ENCODE data around the gene ZNF121.
"Not testable (repeated sequence)": the region's sequence is repeated elsewhere in the genome, so short reads cannot be mapped to it uniquely, and the experiment has no call there.

ZNF121 gene

DNA sequence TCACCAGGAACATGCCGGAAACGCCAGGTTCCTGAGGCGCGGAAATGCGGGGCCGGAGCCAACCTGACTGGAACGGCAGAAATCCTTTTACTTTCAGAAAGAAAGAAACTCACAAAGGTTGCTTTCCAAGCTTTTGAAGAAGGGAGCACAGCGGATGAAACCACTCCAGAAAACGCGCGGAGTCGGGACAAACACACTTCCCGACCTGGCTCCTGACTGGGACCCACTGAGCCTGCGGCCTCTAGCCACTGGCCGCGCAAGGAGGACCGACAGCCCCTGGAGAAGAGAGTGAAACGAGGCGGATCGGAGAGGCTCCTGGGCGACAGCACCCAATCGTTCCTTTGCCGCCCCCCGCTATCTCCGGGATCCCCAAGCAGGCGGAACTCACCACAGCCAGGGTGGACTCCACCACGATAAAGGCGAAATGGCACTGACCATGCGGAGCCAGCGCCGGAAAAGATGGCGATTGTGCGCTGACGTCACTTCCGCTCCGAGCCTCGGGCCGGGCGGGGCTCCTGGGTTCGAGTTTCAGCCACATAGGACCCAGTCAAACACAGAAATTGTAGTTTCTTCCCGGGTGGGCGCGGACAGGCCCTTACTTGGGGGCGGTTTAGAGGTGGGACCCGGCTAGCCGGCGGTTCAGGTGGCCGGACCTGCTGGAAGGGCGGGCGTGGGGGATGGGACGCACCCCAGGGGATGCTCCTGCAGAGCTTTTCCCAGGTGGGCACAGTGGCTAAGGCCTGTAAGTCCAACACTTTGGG is at the start of gene ZNF121:
ZNF121 (minus strand) TSS at position 432 of the 761 bp plus-strand sequence. CDS start 16,407 bp downstream, outside the sequence.
- peak; percentile 84 to 85 for DNase-seq

DNA sequence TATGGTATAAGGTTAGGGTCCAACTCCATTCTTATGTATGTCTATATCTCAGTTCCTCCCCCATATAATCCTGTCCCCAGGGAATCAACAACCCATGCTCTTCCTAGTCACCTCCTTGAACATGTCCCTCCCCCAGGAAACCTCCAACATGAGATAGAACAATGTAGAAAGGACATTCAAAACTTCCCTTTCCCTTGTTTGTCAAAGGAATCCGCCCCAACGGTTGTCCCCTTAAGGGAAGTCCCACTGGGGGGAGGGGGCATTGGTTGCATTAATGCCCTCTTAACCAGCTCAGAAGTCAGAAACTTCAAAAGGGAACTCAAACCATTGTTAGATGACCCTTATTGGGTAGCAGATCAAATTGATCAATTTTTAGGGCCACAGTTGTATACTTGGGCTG is 43.6 kb upstream of the ZNF121 start:
- DNase-seq: no peak

DNA sequence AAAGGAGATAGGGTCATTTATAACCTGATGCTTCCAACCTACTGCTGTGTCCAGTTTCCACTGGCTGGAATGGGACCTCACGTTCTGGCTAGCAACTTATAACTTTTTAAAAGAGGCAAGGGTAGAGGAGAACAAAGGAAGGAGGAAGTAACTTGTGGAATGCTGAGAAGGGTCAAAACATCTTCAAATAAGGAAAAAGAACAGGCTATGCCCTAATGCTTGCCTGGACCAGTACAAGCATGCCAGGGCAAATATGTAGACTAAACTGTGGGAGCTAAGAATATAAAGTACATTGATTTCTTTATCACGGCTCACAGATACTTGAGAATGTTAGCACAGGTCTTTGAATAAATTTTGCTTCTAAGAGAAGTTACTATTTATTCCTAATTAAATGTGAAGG is 38.2 kb upstream of the ZNF121 start:
- DNase-seq: no peak

DNA sequence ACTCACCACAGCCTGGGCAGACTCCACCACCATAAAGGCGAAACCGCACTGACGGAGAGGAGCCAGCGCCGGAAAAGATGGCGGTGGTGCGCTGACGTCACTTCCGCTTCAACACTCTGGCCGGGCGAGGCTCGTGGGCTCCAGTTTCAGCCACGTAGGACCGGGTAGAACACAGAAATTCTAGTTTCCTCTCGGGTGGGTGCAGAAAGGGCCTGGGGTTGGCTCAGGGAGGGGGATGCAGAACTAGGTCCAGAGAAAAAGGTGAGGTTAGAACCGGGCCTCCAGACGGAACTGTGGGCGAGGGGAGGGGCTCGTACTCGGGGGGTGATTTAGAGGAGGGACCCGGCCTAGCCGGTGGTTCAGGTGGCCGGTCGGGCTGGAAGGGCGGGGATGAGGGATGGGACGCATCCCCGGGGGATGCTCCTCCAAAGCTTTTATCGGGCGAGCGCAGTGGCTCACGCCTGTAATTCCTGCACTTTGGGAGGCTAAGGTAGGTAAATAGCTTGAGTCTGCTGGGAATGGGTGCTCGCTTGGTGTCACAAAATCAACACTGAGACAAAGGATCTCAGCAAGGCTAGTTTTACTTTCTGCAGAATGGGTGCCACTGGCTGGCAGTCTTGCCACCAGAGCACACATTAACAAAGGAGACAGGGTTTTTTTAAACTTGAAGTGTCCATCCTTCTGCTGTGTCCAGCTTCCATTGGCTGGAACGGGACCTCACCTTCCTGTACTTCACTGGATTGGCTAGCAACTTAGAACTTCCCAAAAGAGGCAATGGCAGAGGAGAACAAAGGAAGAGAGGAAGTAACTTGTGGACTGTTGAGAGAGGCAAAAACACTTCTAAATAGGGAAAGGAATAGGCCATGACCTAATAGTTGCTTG is 37.1 kb upstream of the ZNF121 start, which contains the start of gene ZNF561:
ZNF561 (minus strand) TSS at position 77 of the 882 bp plus-strand sequence. CDS start 1,776 bp downstream, outside the sequence.
- peak; percentile 89 to 91 for DNase-seq

DNA sequence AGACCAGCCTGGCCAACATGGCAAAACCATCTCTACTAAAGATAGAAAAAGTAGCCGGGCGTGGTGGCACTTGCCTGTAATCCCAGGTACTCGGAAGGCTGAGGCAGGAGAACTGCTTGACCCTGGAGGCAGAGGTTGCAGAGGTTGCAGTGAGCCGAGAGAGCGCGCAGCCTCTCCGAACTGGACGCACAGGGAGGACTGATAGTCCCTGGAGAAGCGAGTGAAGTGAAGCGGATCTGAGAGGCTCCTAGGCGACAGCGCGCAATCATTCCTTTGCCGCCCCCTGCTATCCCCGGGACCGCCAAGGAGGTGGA is 36.5 kb upstream of the ZNF121 start:
- no peak for DNase-seq

DNA sequence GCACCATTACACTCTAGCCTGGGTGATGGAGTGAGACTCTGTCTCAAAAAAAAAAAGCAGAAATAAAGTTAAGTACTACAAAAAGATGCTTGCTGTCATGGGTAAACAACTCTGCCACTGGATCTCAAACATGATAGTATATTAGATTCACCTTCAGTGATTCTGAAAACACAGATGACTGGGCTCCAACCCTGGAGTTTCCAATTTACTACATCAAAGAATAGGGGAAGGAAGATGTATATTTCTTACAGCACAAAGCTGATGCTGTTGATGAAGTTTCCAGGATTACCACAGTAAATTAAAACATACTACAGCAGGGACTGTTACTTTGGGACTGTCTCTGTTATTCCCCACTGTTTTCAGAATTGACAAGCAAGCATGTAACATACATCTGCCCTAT is 31.5 kb upstream of the ZNF121 start:
- no peak for DNase-seq

DNA sequence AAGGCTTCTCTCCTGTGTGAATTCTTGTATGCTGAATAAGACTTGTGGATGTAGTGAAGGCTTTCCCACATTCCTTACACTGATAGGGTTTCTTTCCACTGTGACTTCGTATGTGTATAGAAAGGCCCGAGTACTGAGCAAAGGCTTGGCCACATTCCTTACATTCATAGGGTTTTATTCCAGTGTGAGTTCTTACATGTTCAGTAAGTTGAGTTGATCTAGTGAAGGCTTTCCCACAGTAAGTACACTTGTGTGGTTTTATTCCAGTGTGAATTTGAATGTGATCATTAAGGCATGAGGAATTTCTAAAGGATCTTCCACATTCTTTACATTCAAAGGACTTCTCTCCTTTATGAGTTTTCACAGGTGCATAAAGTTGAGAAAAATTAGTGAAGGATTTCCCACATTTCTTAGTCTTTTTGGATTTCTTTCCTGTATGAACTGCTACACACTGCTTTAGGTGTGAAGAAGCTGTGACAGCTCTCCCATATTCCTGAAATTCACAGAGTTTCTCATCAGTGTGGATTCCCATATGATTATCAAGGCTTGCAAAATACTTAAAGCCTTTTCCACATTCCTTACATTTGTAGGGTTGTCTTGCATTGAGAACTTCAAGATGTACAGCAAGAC is 26.3 kb upstream of the ZNF121 start:
- DNase-seq: no peak

DNA sequence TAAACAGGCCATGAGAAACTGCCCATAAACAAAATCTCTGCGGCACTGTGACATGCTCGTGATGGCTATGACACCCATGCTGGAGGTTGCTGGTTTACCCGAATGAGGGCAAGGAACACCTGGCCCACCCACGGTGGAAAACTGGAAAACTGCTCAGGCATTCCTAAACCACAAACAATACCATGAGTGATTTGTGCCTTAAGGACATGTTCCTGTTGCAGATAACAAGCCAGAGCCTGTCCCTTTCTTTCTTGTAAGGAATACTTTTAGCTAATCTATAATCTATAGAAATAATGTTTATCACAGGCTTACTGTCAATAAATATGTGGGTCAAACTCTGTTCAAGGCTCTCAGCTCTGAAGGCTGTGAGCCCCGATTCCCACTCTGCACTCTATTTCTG is 24.6 kb upstream of the ZNF121 start:
- no peak for DNase-seq

DNA sequence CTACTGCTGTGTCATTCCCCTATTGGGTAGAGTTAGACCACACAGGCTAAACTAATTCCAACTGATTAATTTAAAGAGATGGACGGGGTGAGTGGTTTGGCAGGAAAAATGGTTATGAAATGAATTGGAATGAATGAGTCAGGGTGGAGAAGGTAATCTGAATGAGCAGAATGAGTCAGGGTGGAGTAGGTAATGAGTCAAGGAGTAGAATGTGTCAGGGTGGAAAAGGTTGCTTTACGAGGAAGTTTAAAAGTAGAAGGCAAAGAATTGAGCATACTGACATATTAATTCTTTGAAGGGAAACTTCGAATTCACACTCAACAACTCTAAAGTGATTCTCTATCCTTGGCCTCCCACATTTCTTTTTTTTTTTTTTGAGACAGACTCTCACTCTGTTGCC is 12.7 kb upstream of the ZNF121 start:
- no peak for DNase-seq

DNA sequence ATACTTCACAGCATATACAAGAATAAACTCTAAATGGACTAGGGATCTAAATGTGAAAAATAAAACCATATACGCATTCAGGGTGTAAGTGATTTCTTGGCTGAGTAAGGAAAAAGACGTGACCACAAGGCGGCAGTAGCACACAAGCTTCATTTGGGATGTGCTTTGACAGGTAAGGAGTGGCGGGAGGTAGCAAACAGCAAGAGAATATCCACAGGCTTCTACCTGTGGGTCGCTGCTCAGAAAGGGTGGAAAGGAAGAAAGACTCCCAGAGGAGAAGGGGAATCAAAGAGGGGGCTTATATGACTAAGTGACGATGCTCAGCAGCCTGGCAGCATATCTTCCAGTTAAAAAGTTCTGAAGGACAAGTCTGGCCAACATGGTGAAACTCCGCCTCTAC is 2.5 kb upstream of the ZNF121 start:
- DNase-seq: peak; percentile 81 to 83

DNA sequence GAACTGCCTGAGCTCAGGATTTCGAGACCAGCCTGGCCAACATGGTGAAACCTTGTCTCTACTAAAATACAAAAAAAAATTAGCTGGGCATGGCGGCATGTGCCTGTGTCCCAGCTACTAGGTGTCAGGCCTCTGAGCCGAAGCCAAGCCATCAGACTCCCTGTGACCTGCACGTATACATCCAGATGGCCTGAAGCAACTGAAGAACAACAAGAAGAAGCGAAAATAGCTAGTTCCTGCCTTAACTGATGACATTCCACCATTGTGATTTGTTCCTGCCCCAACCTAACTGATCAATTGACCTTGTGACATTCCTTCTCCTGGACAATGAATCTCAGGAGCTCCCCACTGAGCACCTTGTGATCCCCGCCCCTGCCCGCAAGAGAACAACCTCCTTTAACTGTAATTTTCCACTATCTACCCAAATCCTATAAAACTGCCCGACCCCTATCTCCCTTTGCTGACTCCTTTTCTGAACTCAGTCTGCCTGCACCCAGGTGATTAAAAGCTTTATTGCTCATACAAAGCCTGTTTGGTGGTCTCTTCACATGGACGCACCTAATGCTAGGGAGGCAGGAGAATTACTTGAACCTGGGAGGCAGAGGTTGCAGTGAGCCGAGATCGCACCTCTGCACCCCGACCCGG is 2.1 kb downstream of the ZNF121 start:
- not testable (repeated sequence) for DNase-seq

DNA sequence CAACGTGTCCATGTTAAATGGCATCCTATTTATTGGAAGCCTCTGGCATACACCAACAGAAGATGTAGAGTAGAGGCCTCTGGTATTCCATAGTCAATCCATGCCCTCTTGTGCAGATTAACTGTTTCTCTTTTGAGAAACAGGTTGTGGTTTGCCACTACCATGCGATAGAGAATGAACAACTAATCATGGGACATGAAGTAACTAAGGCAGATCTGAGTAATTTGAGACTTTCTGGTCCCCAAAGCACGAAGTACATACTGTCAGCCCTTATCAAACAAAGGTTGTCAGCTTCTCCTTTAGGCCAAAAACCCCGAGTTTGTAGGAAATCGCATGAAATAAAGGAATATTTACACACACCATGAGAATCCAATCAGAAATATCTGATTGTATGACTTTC is 3.6 kb downstream of the ZNF121 start:
- no peak for DNase-seq

DNA sequence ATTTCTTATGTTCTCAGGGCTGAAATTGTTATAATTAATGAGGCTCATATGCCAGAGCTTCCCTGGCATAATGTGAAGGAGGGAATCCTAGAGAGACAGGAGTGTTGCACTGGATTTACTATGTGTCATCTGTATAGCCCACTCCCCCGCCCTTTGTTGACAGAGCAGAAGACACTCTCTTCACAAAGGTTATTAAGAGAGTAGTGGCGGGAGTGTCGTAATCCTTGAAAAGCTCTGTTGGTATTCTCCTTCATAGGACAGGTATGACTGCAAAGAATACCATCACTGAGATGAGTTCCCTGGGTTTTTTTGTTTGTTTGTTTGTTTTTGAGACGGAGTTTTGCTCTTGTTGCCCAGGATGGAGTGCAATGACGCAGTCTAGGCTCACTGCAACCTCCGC is 14.0 kb downstream of the ZNF121 start:
- no peak for DNase-seq

DNA sequence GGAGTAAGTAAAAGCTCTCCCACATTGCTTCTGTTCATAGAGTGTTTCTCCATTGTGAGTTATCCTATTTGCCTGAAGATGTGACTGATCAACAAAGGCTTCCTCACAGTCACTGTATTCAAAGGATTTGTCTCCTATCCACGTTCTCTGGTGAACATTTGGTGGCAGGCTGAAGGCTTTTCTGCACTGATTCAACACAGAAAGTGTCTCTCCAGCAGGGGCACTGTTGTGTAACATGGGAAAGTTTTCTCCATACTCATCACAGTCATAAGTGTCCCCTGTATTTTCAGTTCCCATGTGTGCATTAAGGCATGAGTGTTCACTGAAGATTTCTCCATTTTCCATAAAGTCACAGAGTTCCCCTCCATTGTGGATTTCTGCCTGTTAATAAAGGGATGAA is 17.6 kb downstream of the ZNF121 start:
- DNase-seq: no peak

DNA sequence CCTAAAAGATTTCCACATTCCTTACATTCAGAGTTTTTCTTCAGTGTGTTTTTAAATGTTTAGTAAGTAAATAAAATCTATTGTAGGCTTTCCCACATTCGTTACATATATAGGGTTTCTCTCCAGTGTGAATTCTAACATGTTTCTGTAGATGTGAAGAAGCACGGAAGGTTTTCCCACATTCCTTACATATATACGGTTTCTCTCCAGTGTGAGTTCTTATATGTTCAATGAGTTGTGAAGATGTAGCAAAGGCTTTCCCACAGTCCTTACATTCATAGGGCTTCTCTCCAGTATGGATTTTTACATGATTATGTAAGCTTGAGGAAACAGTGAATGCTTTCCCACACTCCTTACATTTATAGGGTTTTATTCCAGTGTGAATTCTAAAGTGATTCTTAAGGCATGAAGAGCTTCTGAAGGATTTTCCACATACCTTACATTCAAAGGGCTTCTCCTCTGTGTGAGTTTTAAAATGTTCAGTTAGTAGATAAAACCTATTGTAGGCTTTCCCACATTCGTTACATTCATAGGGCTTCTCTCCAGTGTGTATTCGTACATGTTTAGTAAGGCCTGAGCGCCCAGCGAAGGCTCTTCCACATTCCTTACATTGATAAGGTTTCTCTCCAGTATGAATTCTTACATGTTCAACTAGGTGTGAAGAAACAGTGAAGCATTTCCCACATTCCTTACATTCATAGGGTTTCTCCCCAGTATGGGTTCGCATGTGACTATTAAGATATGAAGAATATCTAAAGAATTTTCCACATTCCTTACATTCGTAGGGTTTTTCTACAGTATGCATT is 18.2 kb downstream of the ZNF121 start:
- DNase-seq: no peak

DNA sequence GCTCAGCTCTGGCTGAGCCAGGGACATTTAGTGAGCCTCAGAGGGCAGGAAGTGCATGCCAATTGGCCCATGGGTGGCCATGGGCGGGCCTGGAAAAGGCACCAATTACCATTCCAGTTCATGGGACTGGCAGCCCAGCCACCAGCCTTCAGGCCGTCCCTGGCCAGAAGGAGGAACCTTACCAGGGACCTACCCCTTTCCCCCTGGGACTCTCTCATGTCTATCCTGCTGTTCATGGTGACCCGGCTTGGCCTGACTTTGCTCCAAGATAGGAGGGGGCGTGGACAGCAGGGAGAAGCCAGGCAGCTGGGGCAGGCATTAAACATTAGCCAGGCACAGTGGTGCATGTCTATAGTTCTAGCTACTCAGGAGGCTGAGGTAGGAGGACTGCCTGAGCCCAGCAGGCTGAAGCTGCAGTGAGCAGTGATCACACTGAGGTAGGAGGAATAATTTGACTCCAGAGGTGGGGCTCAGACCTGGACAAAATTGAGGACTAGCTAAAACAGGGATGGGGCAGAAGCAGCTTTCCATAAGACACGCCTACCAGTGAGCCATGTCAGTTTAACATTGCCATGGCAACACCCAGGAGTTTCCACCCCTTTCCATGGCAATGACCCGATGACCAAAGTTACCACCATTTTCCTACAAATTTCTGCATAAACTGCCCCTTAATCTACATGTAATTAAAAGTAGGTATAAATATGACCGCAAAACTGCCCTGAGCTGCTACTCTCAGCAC is 31.6 kb downstream of the ZNF121 start:
- DNase-seq: no peak

DNA sequence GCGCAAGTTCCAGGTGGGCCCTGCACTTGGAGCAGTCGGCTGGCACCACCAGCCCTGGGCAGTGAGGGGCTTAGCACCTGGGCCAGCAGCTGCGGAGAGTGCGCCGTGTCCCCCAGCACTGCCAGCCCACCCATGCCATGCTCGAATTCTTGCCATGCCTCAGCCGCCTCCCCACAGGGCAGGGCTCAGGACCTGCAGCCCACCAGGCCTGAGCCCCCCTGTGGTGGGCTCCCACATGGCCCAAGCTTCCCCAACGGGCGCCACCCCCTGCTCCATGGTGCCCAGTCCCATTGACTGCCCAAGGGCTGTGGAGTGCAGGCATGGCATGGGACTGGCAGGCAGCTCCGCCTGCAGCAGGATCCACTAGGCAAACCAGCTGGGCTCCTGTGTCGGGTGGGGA is 36.4 kb downstream of the ZNF121 start:
- DNase-seq: no peak

DNA sequence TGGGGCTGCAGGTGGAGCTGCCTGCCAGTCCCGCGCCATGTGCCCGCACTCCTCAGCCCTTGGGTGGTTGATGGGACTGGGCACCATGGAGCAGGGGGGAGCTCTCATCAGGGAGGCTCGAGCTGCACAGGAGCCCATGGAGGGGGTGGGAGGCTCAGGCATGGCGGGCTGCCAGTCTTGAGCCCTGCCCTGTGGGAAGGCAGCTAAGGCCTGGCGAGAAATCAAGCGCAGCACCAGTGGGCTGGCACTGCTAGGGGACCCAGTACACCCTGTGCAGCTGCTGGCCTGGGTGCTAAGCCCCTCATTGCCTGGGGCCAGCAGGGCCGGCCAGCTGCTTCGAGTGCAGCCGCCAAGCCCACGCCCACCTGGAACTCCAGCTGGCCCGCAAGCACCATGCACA is 43.0 kb downstream of the ZNF121 start:
- not testable (repeated sequence) for DNase-seq

DNA sequence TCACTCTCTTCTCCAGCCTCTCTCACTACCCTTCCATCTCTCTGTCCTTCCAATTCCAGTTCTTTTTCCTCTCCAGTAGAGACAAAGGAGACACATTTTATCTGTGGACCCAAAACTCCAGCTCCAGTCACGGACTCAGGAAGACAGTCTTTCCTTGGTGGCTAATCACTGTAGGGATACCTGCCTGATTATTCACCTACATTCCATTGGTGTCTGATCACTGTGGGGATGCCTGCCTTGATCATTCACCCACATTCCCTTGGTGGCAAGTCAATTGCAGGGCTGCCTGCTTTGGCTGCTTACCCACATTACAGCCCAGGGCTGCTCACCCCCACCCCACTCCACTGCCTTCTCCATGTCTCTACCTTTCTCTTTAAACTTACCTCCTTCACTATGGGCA is 44.4 kb downstream of the ZNF121 start:
- not testable (repeated sequence) for DNase-seq

DNA sequence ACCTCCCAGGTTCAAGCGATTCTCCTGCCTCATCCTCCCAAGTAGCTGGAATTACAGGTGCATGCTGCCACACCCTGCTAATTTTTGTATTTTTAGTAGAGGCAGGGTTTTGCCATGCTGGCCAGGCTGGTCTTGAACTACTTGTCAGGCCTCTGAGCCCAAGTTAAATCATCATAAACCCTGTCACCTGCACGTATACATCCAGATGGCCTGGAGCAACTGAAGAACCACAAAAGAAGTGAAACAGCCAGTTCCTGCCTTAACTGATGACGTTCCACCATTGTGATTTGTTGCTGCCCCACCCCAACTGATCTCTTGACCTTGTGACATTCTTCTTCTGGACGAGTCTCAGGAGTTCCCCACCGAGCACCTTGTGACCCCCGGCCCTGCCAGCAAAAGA is 45.1 kb downstream of the ZNF121 start:
- DNase-seq: not testable (repeated sequence)
